Cardiac fibroblast (primary cell): Measurements from ENCODE around the gene ZCCHC24.

Source experiments
- DNase-seq, 2 donors: peaks; one replicate each; pipeline versions ENCODE4 v3.0.0 to v3.0.0-alpha.2; 2010; ENCODE audit warnings: low read depth in 2 of 2
- H3K4me3 ChIP-seq, 2 donors: replicated peaks in 1 of 2; 1 replicate in 1 of 2; 2 replicates in 1 of 2; pipeline ENCODE4 v1.5.1; 2011; ENCODE audit warnings: low read depth in 2 of 2, low read length in 2 of 2, mild to moderate bottlenecking in 2 of 2, moderate library complexity in 1 of 2
- CTCF ChIP-seq: IDR thresholded peaks from one replicate; pipeline ENCODE4 v1.5.1; 2011; ENCODE audit warnings: low read depth, mild to moderate bottlenecking, low read length, inconsistent platforms

ZCCHC24 gene

GRCh38 chr10:79390057-79390456 lies 55.4 kb downstream of the ZCCHC24 start:
- no peak for TF ChIP-seq CTCF
- no peak overlapping the region for H3K4me3 ChIP-seq
- DNase-seq = no peak

GRCh38 chr10:79387974-79388850 lies 57.2 kb downstream of the ZCCHC24 start:
- no peak for TF ChIP-seq CTCF
- DNase-seq = peak in 1 of 2 donors; percentile 1
- H3K4me3 ChIP-seq = no peak overlapping the region

- no peak for DNase-seq
- H3K4me3 ChIP-seq = no peak overlapping the region
- TF ChIP-seq CTCF = no peak
Measured at GRCh38 chr10:79387466-79387973, 57.9 kb downstream of the ZCCHC24 start.

GRCh38 chr10:79386637-79387465 lies 58.6 kb downstream of the ZCCHC24 start:
- H3K4me3 ChIP-seq = no peak overlapping the region
- peak in 1 of 2 donors; percentile 2 for DNase-seq
- TF ChIP-seq CTCF = no peak

- peak in 1 of 2 donors; percentile 1 for DNase-seq
- TF ChIP-seq CTCF = no peak
- no peak overlapping the region for H3K4me3 ChIP-seq
Measured at GRCh38 chr10:79385804-79386531, 59.5 kb downstream of the ZCCHC24 start.

- no peak for TF ChIP-seq CTCF
- no peak for DNase-seq
- H3K4me3 ChIP-seq = no peak overlapping the region
Measured at GRCh38 chr10:79385392-79385795, 60.0 kb downstream of the ZCCHC24 start.
